HG02870 (cell line): ENCODE measurements around the gene MIGA2.
"Not testable (repeated sequence)": the region's sequence is repeated elsewhere in the genome, so short reads cannot be mapped to it uniquely, and the experiment has no call there.

Experiments
- ATAC-seq: cut with Tn5 transposase; IDR thresholded peaks from one replicate; pipeline ENCODE4 v1.9.1; 2021; ENCODE audit warnings: mild to moderate bottlenecking, moderate library complexity; ENCODE audit not compliant: unreplicated experiment

Gene MIGA2

DNA sequence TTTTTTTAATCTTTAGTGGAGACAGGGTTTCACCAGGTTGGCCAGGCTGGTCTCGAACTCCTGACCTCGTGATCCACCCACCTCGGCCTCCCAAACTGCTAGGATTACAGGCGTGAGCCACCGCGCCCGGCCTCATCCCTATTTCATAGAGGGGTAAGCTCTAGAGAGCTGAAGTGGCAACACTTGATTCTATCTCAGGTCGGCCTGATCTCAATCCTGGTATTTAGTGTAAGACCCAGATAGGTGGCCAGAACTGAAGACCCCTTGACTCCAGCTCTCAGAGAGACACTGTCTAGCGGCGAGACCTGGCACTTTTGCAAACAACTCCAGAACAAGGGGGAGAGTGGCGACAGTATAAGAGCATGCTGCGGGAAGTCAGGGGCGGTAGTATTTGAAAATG lies 588 bp upstream of the MIGA2 start:
- not testable (repeated sequence) for ATAC-seq

DNA sequence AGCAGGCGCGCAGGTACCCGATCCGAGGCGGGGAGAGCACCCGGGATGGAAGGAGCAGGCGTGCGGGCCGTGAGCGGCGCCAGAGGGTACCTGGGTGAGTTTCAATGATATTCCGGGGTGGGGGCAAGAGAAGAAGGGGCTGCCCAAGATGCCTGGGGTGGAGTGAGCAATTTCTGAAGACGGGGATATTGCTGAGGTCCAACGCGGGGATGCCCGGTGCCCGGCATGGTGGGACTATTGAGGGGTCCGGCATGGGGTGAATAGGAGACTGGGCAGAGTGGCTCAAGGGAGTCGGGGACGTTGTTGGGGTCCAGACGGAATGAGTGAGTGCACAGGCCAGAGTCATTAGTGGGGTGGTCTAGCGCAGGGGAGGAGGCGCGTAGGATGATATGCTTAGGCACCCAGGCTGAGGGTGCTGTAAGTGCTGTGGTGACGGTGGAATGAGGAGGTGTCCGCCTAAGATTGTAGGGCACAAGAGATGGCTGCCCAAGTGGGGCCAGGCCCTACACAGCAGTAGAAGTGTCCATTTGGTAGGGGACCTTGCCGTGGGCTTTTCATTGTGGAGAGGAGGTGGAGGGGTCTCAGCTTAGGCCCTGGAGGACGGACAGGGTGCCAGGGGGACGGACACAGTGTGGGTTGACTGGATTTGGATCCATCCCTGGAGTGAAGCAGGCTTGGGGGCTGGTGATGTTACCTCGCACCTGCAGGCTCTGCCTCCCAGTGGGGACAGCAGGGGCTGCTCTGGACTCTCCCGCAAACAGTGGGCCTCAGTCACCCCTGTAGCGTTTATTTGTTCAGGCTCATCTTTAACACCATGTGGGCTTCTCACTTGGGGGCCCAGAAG lies 719 bp downstream of the MIGA2 start:
- ATAC-seq: no peak

DNA sequence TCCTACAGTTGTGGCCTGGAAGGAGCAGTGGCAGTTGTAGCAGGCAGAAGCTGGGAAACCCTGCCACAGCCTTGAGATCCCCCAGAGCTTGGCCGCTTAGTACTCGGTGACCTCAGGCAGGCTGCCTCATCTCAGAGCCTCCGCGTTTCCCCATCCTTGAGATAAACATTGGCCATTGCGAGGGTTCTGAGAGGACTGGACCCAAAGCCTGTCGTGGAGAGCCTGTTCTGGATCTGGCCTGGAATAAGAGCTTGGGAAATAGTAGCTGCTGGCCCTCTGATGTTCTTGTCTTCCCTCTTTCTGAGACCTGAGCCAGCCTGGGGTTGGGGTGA lies 1.3 kb downstream of the MIGA2 start:
- no peak for ATAC-seq

DNA sequence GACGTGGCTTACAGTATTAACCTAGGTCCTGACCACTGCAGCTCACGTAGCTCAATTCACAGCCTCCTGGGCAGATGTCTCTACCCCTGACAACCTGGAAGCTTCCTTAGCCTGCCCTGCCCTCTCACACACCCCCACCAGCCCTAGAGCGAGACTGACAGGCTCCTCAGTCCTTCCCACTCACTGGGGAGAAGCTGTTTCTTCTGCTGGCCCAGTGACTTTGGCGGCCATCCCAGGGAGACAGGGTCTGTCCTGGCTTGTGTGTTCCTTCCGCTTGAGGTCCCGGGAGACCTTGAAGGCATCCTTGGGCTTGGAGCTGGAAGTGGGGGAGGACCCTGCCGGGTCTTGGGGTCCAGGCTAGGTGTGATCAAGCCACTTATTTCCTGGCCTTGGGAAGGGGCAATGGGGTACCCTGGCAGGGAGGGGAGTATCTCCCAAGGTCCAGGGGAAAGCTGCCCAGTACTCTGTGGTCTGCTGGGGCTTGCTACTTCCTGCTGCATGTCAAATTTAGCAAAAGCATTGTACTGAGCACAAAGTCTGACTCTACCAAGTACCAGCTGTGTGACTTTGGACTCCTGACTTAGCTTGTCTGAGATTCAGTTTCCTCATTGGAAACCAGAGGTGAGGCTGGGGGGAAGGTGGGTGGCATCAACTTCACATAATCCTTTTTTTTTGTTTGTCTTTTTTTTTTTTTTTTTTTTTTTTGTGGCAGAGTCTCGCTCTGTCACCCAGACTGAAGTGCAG lies 1.9 kb downstream of the MIGA2 start:
- ATAC-seq: no peak

DNA sequence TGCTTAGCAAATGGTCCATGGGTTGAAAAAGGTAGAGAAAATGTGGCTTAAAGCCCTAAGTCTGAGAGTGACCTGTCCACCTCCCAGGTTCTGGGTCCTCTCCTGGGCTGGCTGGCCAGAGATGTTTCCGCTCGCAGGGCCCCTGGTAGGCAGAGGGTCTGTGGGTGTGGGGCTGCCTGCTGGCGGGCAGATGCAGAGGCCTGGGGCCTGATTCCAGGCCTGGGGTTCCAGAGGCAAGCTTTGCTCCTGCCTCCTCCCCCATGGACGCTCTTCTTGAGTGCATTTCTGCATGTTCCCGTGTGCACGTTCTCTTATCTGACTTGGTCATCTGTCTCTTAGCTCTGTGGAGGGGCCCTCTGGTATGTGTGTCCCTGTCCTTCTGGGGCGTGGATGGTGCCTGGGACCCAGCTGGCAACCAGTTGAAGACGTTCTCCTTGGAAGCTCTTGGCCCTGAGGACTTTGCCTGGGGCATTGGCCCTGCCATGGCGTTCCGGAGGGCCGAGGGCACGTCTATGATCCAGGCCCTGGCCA lies 3.8 kb downstream of the MIGA2 start:
- ATAC-seq: no peak

DNA sequence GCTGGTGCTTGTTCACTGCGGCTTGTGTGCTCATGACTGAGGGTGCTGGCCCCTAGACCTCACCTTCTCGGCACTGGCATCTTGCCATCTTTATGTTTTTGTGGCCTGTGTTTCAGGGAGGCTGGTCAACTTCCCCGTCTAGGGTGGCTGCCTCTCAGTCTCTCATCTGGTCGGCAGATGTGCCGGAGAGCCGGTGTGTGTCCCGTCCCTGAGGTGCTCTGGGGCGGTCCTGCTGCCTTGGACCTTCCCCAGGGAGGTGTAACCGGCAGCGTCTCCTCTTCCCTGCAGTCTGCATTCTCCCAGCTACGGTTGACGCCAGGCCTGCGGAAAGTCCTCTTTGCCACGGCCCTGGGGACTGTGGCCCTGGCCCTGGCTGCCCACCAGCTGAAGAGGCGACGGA lies 5.6 kb downstream of the MIGA2 start:
- ATAC-seq: no peak

DNA sequence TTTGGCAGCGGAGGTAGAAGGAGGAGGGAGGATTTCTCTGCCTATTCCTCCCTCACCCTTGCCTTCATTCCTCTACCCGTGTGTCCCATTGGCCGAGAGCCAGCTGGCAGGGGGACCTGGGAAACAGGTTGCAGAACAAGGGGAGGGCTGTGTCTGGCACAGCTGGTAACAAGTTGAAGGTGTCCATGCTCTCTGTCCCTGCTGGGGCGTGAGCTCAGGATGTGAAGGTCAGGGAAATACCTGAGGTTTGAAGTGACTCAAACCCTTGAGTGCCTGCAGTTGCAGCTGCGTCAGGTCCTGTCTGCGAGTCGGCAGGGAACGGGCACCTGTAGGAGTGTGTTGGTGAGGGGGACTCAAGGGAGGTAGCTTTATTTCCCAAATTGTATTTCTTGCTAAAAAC lies 16.2 kb downstream of the MIGA2 start:
- no peak for ATAC-seq

DNA sequence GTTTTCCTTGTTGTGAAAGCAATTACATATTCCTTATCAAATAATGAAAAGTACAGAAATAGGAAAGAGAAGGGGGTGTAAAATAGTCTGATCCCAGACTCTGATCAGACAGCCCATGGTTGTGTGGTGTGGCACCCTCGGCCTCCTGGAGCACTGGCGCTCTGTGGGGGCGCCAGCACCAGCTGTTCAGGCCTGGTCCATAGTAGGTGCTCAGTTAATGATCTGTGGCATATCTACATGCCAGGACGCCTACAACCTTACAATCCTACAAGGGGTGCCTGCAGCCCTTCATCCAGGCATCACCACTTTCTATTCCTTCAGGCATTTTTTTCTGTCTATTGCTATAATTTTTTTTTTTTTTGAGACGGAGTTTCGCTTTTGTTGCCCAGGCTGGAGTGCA lies 16.6 kb downstream of the MIGA2 start:
- ATAC-seq: no peak

DNA sequence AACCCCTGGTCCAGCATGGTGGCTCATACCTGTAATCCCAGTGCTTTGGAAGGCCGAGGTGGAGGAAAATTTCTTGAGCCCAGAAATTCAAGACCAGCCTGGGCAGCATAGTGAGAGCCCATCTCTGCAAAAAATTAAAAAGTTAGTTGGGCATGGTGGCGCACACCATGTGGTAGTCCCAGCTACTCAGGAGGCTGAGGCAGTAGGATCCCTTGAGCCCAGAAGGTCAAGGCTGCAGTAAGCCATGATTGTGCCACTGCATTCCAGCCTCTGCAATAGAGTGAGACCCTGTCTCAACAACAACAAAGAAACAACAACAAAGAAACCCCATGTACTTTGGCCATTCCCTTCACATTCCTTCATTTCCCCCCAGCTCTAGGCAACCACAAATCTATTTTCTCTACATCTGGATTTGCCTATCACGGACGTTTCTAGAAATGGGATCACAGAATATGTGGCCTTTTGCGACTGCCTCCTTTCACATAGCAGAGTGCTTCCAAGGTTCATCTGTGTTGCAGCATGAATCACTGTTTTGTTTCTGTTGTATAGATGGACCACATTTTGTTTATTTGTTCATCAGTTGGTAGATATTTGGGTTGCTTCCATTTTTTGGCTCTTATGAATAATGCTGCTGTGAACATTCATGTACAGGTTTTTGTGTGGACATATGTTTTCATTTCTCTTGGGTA lies 17.9 kb downstream of the MIGA2 start:
- no peak for ATAC-seq

DNA sequence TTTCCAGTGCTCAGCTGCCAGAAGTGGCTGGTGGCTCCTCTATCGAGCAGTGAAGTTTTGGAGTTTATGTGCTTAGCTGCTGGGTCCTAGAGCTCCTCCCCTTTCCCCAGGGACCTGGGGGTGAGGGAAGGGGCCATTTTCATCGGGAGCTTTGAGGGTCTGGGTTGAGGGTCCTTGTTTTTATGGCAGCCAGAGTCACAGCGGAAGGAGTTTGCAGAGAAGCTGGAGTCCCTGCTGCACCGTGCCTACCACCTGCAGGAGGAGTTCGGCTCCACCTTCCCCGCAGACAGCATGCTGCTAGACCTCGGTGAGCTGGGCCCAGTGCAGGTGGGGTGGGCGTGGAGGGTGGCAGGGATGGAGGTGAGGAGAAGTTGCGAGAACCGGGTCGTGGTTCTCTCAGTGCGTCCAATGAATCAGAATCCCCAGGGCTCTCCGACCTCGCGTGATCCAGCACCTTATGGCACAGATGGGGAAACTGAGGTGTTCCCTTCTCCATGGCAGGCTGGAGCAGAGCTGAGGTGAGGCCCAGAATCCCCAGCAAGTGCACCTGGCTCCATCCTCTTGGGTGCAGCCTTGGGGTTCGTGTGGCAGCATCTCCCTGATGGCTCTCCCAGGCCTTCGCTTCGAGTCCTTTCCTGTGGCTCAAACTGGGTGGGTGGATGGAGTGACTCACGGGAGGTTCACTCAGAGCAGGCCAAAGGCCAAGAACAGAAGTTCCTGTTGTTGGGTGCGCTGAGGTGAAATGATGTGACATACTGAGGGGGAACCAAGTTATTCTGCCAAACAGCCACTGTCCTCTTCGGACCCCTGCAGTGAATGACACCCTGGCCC lies 22.8 kb downstream of the MIGA2 start:
- ATAC-seq: no peak

DNA sequence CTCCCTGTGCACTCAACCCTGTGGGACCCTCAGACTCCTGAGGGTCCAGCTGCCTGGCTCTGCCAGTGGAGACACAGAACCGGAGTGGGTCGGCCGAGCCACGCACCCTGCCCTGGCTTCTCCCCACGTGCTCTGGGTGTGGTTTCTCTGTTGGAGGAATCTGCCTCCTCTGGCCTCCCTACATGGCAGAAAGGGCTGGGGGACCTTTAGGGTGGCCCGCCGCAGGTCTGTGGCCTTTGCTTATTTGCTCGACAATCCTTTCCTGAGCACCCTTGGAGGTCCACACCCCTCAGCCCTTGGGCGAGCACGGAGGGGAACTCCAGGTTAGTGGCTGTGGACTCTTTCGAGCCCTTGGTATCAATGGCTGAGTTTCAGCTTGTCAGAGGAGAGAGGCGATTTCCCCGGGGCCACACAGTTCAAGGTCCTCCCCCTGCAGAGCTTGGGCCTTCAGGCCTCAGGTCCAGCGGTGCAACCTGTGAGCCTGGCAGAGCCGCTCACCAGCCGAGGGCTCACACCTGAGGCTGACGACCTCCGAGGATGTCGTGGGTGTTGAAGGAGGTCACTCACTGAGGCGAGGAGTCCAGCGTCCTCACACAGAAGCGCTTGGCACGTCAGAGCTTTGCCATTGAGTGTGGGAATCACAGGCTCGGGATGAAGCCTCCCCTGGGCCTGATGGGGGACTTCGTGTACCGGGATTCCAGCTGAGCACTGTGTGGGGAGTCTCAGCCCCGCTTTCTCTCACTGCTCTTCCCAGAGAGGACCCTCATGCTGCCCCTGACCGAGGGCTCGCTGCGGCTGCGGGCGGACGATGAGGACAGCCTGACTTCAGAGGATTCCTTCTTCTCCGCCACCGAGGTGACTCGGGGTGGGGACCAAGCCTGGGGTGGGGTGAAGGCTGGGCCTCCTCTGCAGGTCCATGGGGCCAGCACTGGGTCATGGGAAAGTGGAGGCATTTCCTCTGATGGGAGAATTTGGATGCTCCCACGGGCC lies 23.7 kb downstream of the MIGA2 start:
- no peak for ATAC-seq

DNA sequence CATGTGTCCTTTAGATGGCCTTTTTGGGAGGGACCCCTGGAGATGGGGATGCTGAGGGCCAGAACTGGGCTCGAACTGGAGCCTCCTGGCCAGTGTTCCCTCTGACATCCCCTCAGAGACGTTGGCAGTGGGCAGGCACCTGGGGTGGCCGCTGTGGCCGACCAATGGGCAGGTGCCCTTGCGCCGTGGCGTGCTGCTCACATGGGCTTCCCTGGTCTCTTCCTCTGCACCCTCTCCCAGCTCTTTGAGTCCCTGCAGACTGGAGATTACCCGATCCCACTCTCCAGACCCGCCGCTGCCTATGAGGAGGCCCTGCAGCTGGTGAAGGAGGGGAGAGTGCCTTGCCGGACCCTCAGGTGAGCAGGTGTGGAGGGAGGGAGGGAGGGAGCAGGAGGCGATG lies 24.6 kb downstream of the MIGA2 start:
- ATAC-seq: no peak

DNA sequence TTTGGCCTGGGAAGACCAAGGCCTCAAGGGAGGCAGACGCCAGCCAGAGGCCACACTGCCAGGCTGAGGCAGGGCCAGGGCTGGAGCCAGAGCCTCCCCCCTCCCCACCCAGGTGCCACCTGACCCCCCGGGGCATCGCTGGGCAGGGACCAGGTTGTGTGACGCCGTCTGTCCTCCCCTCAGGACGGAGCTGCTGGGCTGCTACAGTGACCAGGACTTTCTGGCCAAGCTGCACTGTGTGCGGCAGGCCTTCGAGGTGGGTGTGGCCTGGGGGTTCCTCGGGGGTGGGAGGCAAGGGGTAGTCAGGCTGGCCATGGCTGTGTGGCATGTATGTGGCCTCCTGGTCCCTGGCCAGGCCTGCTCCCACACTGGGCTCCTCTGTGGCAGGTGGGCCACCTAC lies 26.6 kb downstream of the MIGA2 start:
- ATAC-seq: no peak

DNA sequence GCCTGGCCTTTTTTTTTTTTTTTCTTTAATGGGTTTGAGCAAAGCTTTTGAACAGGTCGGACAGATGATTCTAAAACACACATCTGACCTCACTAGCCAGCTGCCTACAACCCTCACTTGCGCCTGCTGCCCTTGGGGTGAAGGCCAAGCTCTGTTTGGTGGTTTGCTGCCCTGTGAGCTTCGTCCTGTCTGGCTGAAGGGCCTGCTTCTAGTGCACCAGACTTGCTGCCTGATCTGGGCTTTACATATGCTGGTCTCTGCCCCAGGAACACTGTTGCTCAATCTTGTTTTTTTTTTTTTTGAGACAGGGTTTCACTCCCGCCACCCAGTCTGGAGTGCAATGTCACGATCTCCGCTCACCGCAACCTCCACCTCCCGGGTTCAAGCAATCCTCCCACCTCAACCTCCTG lies 28.1 kb downstream of the MIGA2 start:
- ATAC-seq: no peak

DNA sequence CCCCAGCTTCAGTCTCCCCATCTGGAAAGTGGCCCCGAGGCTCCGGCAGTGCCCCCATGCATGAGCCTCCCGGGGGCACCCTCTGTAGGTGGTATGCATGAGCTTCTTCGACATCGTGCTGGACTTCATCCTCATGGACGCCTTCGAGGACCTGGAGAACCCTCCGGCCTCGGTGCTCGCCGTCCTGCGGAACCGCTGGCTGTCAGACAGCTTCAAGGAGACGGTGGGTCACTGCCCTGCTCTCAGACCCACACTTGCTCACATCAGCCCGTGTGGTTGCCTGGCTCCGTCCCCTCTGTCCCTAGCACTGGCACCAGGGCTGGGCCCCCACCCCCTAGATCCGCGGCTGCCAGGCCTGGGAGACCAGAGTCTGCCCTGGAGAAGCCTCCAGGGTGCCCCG lies 31.7 kb downstream of the MIGA2 start:
- ATAC-seq: no peak

DNA sequence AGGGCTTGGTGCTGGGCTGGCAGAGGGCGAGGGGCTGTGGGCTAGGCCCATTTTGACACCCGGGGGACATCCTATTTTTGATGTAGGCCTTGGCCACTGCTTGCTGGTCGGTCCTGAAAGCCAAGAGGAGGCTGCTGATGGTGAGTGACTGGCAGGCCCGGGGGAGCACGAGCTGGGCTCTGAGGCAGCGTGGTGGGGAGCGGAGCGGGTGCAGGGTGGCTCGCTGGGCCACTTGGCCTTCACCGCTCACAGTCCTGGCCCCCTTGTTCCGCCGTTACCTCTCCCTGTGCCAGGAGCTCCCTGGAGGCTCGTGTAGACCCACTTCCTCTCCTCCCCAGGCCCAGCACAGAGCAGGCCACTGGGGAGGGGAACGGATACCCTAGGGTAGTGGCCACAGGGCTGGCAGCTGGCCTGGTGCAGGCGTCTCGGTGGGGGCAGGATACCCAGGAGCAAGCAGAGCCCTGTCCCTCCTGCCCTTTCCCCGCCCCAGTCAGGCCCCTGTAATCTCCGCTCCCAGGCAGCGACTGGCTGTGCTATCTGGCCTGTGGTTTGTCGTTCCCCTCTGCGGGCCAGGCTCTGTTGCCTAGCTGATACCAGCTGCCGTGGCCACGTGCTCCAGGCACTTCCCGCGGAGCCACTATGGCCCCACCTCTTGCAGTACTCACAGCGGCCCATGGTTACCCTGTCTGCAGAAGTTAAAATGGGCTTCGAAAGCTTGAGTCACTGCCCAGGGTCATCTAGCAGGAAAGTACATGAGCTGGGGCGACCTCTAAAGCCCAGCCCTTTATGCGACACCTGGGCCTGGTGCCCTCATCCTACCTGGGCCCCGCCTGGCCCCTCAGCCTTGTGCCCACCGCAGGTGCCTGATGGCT lies 32.8 kb downstream of the MIGA2 start:
- no peak for ATAC-seq

DNA sequence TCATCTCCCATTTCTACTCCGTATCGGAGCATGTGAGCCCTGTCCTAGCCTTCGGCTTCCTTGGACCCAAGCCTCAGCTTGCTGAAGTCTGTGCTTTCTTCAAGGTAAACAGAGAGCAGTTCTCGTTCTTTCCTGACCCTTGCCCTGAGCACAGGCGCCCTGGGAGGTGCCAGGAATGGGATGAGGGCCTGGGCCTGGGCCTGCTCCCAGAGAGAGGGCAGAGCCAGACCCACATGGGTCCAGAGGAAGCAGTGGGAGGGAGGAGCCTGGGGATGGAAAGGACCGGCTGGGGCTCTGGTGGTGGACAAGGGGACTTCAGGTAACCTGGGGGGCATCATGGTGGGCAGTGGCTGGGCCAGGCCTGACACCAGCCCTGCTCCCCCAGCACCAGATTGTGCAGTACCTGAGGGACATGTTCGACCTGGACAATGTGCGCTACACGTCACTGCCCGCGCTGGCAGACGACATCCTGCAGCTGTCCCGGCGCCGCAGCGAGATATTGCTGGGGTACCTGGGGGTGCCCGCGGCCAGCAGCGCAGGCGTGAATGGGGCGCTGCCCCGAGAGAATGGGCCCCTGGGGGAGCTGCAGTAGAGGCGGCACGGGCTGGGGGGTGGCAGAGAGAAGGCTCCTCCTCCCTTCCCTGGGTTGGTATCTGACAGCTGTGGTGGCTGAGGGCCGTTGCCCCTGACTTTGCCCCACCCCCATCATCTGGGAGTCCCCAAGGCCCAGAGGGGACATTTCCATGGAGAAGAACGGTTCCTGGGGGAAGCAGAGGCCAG lies 33.6 kb downstream of the MIGA2 start:
- ATAC-seq: no peak
